GM12874 (cell line): ENCODE data around the gene RAB3IL1.

Experiments used
- TF ChIP-seq, protein P1 (sequence below): IDR thresholded peaks from 2 replicates; pipeline ENCODE4 v1.5.1; 2011; ENCODE audit warnings: low read depth, mild to moderate bottlenecking, control low read depth, low read length, moderate library complexity; ENCODE audit not compliant: insufficient read depth

RAB3IL1 gene

DNA sequence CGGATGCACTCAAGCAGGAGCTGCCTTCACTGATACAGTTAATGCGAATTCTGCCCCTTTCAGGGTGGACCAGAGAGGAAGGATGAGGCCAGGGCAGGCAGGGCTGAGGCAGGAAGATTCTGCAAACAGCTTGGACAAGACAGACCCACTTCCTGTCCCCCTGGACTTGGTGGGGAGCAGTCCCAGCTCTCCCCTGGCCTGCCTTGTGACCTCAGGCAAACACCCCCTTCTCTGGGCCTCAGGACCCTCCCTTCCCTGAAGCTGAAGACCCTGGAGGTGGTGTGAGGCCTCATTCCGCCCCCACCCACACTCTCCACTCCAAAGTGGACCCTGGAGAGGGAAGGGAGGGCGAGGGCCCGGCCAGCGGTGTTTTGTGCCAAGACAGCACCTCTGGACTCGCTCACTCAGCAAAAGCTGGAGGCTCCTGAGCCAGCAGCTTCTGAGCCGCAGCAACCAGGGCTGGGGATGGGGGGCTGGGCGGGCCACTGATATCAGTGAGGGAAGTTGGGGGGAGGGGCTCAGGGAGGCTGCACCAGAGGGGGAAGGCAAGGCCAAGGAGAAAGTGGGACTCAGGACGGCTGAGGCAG lies 8.5 kb downstream of the RAB3IL1 start:
- TF ChIP-seq, protein P1, sequence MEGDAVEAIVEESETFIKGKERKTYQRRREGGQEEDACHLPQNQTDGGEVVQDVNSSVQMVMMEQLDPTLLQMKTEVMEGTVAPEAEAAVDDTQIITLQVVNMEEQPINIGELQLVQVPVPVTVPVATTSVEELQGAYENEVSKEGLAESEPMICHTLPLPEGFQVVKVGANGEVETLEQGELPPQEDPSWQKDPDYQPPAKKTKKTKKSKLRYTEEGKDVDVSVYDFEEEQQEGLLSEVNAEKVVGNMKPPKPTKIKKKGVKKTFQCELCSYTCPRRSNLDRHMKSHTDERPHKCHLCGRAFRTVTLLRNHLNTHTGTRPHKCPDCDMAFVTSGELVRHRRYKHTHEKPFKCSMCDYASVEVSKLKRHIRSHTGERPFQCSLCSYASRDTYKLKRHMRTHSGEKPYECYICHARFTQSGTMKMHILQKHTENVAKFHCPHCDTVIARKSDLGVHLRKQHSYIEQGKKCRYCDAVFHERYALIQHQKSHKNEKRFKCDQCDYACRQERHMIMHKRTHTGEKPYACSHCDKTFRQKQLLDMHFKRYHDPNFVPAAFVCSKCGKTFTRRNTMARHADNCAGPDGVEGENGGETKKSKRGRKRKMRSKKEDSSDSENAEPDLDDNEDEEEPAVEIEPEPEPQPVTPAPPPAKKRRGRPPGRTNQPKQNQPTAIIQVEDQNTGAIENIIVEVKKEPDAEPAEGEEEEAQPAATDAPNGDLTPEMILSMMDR, result no peak

GRCh38 chr11:61907871-61908729 lies 9.3 kb downstream of the RAB3IL1 start:
- TF ChIP-seq, protein P1, result no peak

DNA sequence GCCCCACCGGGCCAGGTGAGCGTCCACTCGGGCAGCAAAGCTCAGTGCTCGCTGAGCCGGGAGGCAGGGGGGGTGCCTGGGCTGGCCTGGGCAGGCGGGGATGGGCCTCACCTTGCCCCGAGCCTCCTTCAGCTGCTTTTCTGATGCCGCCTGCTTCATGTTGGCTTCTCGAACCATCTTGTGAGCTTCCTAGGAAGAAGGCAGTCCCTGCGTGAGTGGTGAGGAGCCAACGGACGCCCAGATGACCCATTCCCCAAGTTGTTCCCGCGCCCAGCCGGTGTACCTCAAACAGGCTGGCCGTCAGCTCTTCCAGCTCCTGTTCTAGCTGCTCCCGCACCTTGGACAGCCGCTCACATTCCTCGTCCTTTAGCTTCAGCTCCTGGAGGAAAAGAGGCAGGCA lies 10.1 kb downstream of the RAB3IL1 start:
- TF ChIP-seq, protein P1, result no peak

DNA sequence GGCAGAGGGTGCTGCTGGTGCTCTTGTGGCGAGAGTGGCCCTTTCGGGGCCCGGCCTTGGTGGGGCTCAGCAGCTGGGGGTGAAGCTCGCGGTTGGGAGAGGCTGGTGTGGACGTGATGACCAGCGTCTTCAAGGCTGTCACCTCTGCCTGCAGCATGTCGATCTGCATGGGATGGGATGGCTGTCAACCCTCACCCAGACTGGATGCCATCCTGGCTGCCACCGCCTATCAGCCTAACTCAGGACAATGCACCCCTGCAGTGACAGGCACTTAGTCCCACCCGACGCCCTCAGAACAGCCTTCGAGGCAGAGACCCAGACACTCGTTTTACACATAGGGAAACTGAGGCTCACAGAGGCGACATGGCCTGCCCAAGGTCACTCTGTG lies 10.8 kb downstream of the RAB3IL1 start:
- TF ChIP-seq, protein P1, result no peak

DNA sequence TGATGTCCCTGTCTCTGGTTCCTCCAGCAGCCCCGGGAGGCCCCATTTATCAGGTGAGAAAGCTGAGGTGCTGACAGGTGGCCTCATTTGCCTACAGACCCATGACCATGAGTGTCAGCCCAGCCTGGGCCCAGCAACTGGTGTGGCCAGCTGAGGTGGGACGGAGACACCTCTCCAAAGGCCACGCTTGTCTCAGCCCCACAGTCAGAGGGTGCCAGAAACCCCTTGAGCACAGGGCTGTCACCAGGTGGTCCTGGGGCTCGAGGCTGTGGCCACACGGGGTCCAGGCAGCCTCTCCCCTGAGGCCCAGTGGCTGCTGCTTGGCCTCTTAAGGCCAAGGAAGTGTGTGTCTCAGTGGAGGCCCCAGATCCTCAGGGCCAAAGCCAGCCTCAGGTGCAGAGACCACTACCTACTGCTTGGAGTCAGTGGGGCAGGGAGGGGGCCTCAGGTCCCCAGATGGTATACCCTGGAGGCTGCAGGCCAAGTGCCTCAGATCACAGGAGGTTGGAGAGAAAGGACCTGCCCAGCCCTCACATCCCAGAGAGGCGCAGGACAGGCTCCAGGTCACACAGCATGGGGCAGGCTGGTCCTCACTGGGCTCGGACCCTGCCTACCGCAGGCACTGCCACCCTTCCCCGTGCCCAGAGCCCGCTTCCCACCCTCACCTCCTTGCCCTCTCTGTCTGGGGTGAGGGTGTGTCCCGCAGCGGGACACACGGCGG lies 11.4 kb downstream of the RAB3IL1 start:
- TF ChIP-seq, protein P1, result no peak

GRCh38 chr11:61905067-61905696 lies 12.2 kb downstream of the RAB3IL1 start:
- TF ChIP-seq, protein P1, result no peak

DNA sequence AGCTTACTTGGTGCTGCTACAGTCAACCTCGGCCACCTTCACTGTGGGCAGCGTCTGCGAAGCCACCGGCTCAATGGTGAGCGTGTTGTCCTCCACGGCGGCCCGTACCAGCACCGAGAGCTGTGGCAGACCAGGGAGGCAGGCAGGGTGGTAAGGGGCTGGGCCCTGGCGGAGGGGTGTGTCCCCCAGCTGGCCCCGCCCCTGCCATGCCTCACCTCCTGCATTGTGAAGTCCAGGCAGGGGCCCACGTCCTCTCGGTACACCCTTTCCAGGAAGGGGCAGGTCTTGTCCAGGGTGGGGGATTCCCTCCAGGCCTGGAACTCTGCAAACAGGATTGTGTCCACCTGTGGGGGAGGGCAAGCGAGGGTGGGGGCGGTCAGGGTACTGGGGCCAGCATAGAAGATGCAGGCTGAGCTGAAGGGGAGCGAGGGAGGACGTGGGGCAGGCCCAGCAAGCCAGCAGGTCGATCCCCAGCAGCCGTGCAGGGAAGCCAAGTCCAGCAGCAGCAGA lies 12.8 kb downstream of the RAB3IL1 start:
- TF ChIP-seq, protein P1, result no peak
